Vagina (tissue), 2 donors: ENCODE measurements around the gene AGPAT2. TPM values are rescaled to one million over a fixed set of nuclear protein-coding genes. Genes with fewer than 3 reads are reported as not detected.

Experiments used
- DNase-seq, 2 donors: peaks; one replicate each; pipeline ENCODE4 v3.0.0-alpha.2; 2017; ENCODE audit errors: extremely low spot score in 2 of 2
- H3K27ac ChIP-seq: fragments of 200-600 bp; sonication (generic); one replicate; pipeline ENCODE4 v1.5.1; 2019
- H3K27me3 ChIP-seq: fragments of 200-600 bp; sonication (generic); one replicate; pipeline ENCODE4 v1.5.1; 2019
- H3K36me3 ChIP-seq, 2 donors: fragments of 200-600 bp; sonication (generic); one replicate each; pipeline ENCODE4 v1.5.1; 2017 to 2019
- H3K4me1 ChIP-seq: fragments of 200-600 bp; sonication (generic); one replicate; pipeline ENCODE4 v1.5.1; 2019
- H3K4me3 ChIP-seq, 2 donors: fragments of 200-600 bp; sonication (generic); 1 replicate in 1 of 2; 2 replicates in 1 of 2; pipeline ENCODE4 v1.5.1; 2016 to 2019
- H3K9me3 ChIP-seq: fragments of 200-600 bp; sonication (generic); one replicate; pipeline ENCODE4 v1.5.1; 2019
- POLR2A ChIP-seq, 2 donors: fragments of 450-650 bp; IDR thresholded peaks; one replicate each; pipeline ENCODE4 v1.6.1; 2017; ENCODE audit warnings: antibody characterized with exemption in 2 of 2, mild to moderate bottlenecking in 2 of 2, moderate library complexity in 2 of 2
- POLR2AphosphoS5 ChIP-seq, 2 donors: sonication (generic); formaldehyde crosslinking; IDR thresholded peaks; one replicate each; pipeline ENCODE4 v1.9.0; 2017; ENCODE audit warnings: antibody characterized with exemption in 2 of 2, mild to moderate bottlenecking in 2 of 2, low read depth in 1 of 2; ENCODE audit not compliant: insufficient read depth in 1 of 2
- intact Hi-C: fragments of 100-400 bp; cut with DNase I; formaldehyde crosslinking; loops from one replicate; pipeline ENCODE4 v1.15.1; 2023
- total RNA-seq: library from RNA; depleted of rRNA; stranded (reverse); fragments of >200 nt; gene quantifications from one replicate; pipeline ENCODE4 v1.2.3, GENCODE V29; 2016
- TF ChIP-seq, protein P1 (sequence below), 3 experiments: fragments of 450-650 bp in 2 of 3; fragments of 200-600 bp in 1 of 3; sonication (generic) in 1 of 3; IDR thresholded peaks; one replicate each; pipeline ENCODE4 v1.5.1; 2017 to 2019; ENCODE audit warnings: antibody characterized with exemption in 3 of 3, mild to moderate bottlenecking in 2 of 3, moderate library complexity in 2 of 3

Gene AGPAT2
- total RNA-seq, 1 donor from 2014 or later: 87.2 TPM

- Histone ChIP-seq H3K4me3 (no peak overlapping the region), H3K4me1 (no peaks in the 10 kb centered on the region), H3K9me3 (no peaks in the 10 kb centered on the region), H3K27ac (no peak overlapping the region), H3K27me3 (no peaks in the 10 kb centered on the region), H3K36me3 (no peaks in the 10 kb centered on the region)
- TF ChIP-seq, protein P1, sequence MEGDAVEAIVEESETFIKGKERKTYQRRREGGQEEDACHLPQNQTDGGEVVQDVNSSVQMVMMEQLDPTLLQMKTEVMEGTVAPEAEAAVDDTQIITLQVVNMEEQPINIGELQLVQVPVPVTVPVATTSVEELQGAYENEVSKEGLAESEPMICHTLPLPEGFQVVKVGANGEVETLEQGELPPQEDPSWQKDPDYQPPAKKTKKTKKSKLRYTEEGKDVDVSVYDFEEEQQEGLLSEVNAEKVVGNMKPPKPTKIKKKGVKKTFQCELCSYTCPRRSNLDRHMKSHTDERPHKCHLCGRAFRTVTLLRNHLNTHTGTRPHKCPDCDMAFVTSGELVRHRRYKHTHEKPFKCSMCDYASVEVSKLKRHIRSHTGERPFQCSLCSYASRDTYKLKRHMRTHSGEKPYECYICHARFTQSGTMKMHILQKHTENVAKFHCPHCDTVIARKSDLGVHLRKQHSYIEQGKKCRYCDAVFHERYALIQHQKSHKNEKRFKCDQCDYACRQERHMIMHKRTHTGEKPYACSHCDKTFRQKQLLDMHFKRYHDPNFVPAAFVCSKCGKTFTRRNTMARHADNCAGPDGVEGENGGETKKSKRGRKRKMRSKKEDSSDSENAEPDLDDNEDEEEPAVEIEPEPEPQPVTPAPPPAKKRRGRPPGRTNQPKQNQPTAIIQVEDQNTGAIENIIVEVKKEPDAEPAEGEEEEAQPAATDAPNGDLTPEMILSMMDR (IDR thresholded peaks at IDR 0.05): no peak
- no peak for TF ChIP-seq POLR2A (IDR thresholded peaks at IDR 0.05)
- intact Hi-C loops: no loop called here
- DNase-seq: no peak
Measured at GRCh38 chr9:136654820-136655535, 32.3 kb downstream of the AGPAT2 start.

GRCh38 chr9:136653323-136654079, 33.8 kb downstream of the AGPAT2 start:
- H3K36me3 ChIP-seq: no peaks in the 10 kb centered on the region
- H3K27ac ChIP-seq: no peak overlapping the region
- no peaks in the 10 kb centered on the region for H3K27me3 ChIP-seq
- DNase-seq: no peak
- no peaks in the 10 kb centered on the region for H3K4me1 ChIP-seq
- H3K4me3 ChIP-seq: no peak overlapping the region
- TF ChIP-seq POLR2A (IDR thresholded peaks at IDR 0.05) (no peak), POLR2AphosphoS5 (IDR thresholded peaks at IDR 0.05; ENCODE audit: insufficient read depth in 1 of 2, low read depth in 1 of 2) (no peak)
- TF ChIP-seq, protein P1 (IDR thresholded peaks at IDR 0.05): no peak
- H3K9me3 ChIP-seq: no peaks in the 10 kb centered on the region
- intact Hi-C loops: no loop called here

- Histone ChIP-seq H3K4me3 (no peak overlapping the region), H3K4me1 (no peaks in the 10 kb centered on the region), H3K27ac (no peak overlapping the region), H3K9me3 (no peaks in the 10 kb centered on the region), H3K36me3 (no peaks in the 10 kb centered on the region), H3K27me3 (no peaks in the 10 kb centered on the region)
- TF ChIP-seq, protein P1 (IDR thresholded peaks at IDR 0.05): no peak
- TF ChIP-seq POLR2A (IDR thresholded peaks at IDR 0.05) (no peak), POLR2AphosphoS5 (IDR thresholded peaks at IDR 0.05; ENCODE audit: insufficient read depth in 1 of 2, low read depth in 1 of 2) (no peak)
- intact Hi-C loops: no loop called here
- DNase-seq: no peak
Measured at GRCh38 chr9:136651860-136652259, 35.4 kb downstream of the AGPAT2 start.

GRCh38 chr9:136650648-136651047, 36.6 kb downstream of the AGPAT2 start:
- no peak overlapping the region for H3K4me3 ChIP-seq
- TF ChIP-seq POLR2A (IDR thresholded peaks at IDR 0.05): no peak
- TF ChIP-seq, protein P1 (IDR thresholded peaks at IDR 0.05): no peak
- no peak for TF ChIP-seq POLR2AphosphoS5 (IDR thresholded peaks at IDR 0.05; ENCODE audit: insufficient read depth in 1 of 2, low read depth in 1 of 2)
- H3K27me3 ChIP-seq: no peaks in the 10 kb centered on the region
- H3K4me1 ChIP-seq: no peaks in the 10 kb centered on the region
- no peak overlapping the region for H3K27ac ChIP-seq
- intact Hi-C loops: no loop called here
- no peaks in the 10 kb centered on the region for H3K9me3 ChIP-seq
- no peaks in the 10 kb centered on the region for H3K36me3 ChIP-seq
- no peak for DNase-seq

GRCh38 chr9:136650021-136650420, 37.2 kb downstream of the AGPAT2 start:
- Histone ChIP-seq H3K36me3 (no peaks in the 10 kb centered on the region), H3K27ac (no peak overlapping the region)

More at GRCh38 chr9:136650021-136650420, 37.2 kb downstream of the AGPAT2 start:
- peaks cover 1% of the 10 kb centered on the region for H3K4me1 ChIP-seq
- H3K4me3 ChIP-seq: no peak overlapping the region
- H3K27me3 ChIP-seq: no peaks in the 10 kb centered on the region
- no peaks in the 10 kb centered on the region for H3K9me3 ChIP-seq
- TF ChIP-seq, protein P1 (IDR thresholded peaks at IDR 0.05): no peak
- TF ChIP-seq POLR2A (IDR thresholded peaks at IDR 0.05) (no peak), POLR2AphosphoS5 (IDR thresholded peaks at IDR 0.05; ENCODE audit: insufficient read depth in 1 of 2, low read depth in 1 of 2) (no peak)
- intact Hi-C loops: no loop called here
- DNase-seq: no peak
